K562 (cell line): ENCODE measurements around the gene COQ8B. TPM values are rescaled to one million over a fixed set of nuclear protein-coding genes. Genes with fewer than 3 reads are reported as not detected.

ENCODE experiments used
- ATAC-seq: fragments of 200-7000 bp; cut with Tn5 transposase; 3 replicates; pipeline ENCODE4 v1.9.1; 2020; ENCODE audit warnings: moderate library complexity
- BruUV-seq: library from RNA; stranded (reverse); fragments of 400-500 nt; replicated peaks from 2 replicates; lab custom pipeline; 2021; lab: Mats Ljungman, UMichigan
- CTCF ChIA-PET: fragments of 300-600 bp; formaldehyde crosslinking; extraction: SDS; loops from one replicate; lab custom pipeline; 2021; ENCODE audit warnings: low intra/inter-chr PET ratio; lab: Yijun Ruan, JAX
- POLR2A ChIA-PET: fragments of 300-600, 350-650 bp; sonication (Branson Sonifier 250); formaldehyde crosslinking; extraction: SDS; loops from one replicate; lab custom pipeline; 2021; ENCODE audit warnings: antibody characterized with exemption, inconsistent platforms; lab: Yijun Ruan, JAX
- DNase-seq, 4 experiments: peaks; one replicate each; pipeline versions ENCODE4 v3.0.0 to v3.0.0-alpha.2; 2011 to 2018; ENCODE audit warnings: low spot score in 3 of 4, mixed read lengths in 3 of 4; ENCODE audit errors: extremely low read depth in 1 of 4
- FAIRE-seq: peaks from 2 replicates; lab custom pipeline; 2011; peaks lifted over from hg19 to GRCh38; lab: Jason Lieb, UNC
- H2AFZ ChIP-seq: 2 replicates; pipeline ENCODE4 v1.6.0; 2011; ENCODE audit warnings: low read depth, low read length, control low read depth, inconsistent platforms
- H3K27ac ChIP-seq: fragments of 200-600 bp; 3 replicates; pipeline ENCODE4 v1.8.0; 2011; ENCODE audit warnings: low read depth, mild to moderate bottlenecking, control low read depth, inconsistent platforms, low read length, moderate library complexity, mixed read lengths; ENCODE audit errors: extremely low read depth
- H3K27me3 ChIP-seq, 2 experiments: fragments of 300-600 bp in 1 of 2; 2 replicates in 1 of 2; 3 replicates in 1 of 2; pipeline versions ENCODE4 v1.6.0 to v1.8.0; 2011; ENCODE audit warnings: inconsistent platforms in 2 of 2, low read length in 2 of 2, mild to moderate bottlenecking in 1 of 2, mixed read lengths in 1 of 2, moderate library complexity in 1 of 2; ENCODE audit not compliant: control insufficient read depth in 2 of 2, insufficient read depth in 2 of 2
- H3K36me3 ChIP-seq: fragments of 300-600 bp; 3 replicates; pipeline ENCODE4 v1.8.0; 2011; ENCODE audit warnings: mild to moderate bottlenecking, low read length, inconsistent platforms; ENCODE audit not compliant: control insufficient read depth, insufficient read depth
- H3K4me1 ChIP-seq, 2 experiments: fragments of 200-600 bp in 1 of 2; replicated peaks in 1 of 2; 2 replicates in 1 of 2; 3 replicates in 1 of 2; pipeline versions ENCODE4 v1.5.1 to v1.8.0; 2011; ENCODE audit warnings: inconsistent platforms in 2 of 2, low read length in 2 of 2, mild to moderate bottlenecking in 1 of 2, mixed read lengths in 1 of 2, moderate library complexity in 1 of 2; ENCODE audit not compliant: control insufficient read depth in 2 of 2, insufficient read depth in 2 of 2
- H3K4me2 ChIP-seq: 2 replicates; pipeline ENCODE4 v1.6.1; 2011; ENCODE audit warnings: low read length, control low read depth, inconsistent platforms, mixed read lengths; ENCODE audit not compliant: insufficient read depth
- H3K4me3 ChIP-seq: fragments of 200-600 bp; sonication (generic), shearing (Covaris generic); 2 replicates; pipeline ENCODE4 v1.5.1; 2016; ENCODE audit warnings: control low read depth, inconsistent platforms
- H3K79me2 ChIP-seq: fragments of 200-600 bp; 3 replicates; pipeline ENCODE4 v1.8.0; 2011; ENCODE audit warnings: low read length, inconsistent platforms; ENCODE audit not compliant: control insufficient read depth, insufficient read depth
- H3K9ac ChIP-seq, 2 experiments: 2 replicates each; pipeline versions ENCODE4 v1.6.0 to v1.6.1; 2011; ENCODE audit warnings: low read depth in 2 of 2, low read length in 2 of 2, control low read depth in 1 of 2, inconsistent platforms in 1 of 2, mild to moderate bottlenecking in 1 of 2, mixed read lengths in 1 of 2; ENCODE audit not compliant: insufficient read depth in 1 of 2
- H3K9me1 ChIP-seq: one replicate; pipeline ENCODE4 v1.6.0; 2011; ENCODE audit warnings: inconsistent platforms, mild to moderate bottlenecking, low read length, moderate library complexity; ENCODE audit not compliant: control insufficient read depth, insufficient read depth
- H3K9me3 ChIP-seq: replicated peaks from 2 replicates; pipeline ENCODE4 v1.5.1; 2011; ENCODE audit warnings: low read depth, low read length, inconsistent platforms; ENCODE audit not compliant: control insufficient read depth, insufficient read depth
- H4K20me1 ChIP-seq: replicated peaks from 2 replicates; pipeline ENCODE4 v1.6.1; 2011; ENCODE audit warnings: low read length, inconsistent platforms, mixed read lengths; ENCODE audit not compliant: control insufficient read depth, insufficient read depth
- CBX1 ChIP-seq: sonication (generic); IDR thresholded peaks from 2 replicates; pipeline ENCODE4 v1.6.1; 2016; ENCODE audit warnings: antibody characterized with exemption, low read depth, mild to moderate bottlenecking
- FUS ChIP-seq: fragments of 200-400 bp; formaldehyde crosslinking; optimal IDR thresholded peaks from 2 replicates; pipeline ENCODE3; 2017; ENCODE audit warnings: low read depth, low read length
- ILK ChIP-seq: fragments of 450-650 bp; IDR thresholded peaks from 2 replicates; pipeline ENCODE4 v1.6.1; 2016; ENCODE audit warnings: missing genetic modification characterization, low read depth, mild to moderate bottlenecking, missing compliant biosample characterization, moderate library complexity, borderline replicate concordance
- MCM3 ChIP-seq: fragments of 450-650 bp; IDR thresholded peaks from 2 replicates; pipeline ENCODE4 v1.6.1; 2016
- NEUROD1 ChIP-seq: fragments of 150-350 bp; IDR thresholded peaks from 2 replicates; pipeline ENCODE4 v1.6.1; 2014; ENCODE audit warnings: borderline replicate concordance, low read length, low read depth; ENCODE audit not compliant: partially characterized antibody
- PHTF2 ChIP-seq: fragments of 250-450 bp; sonication (Bioruptor Pico); IDR thresholded peaks from 2 replicates; pipeline ENCODE4 v1.5.0; 2021; ENCODE audit warnings: mild to moderate bottlenecking
- PRMT5 ChIP-seq: sonication (generic); formaldehyde crosslinking; IDR thresholded peaks from 2 replicates; pipeline ENCODE4 v1.5.0; 2020; ENCODE audit warnings: missing genetic modification reagents
- ZNF184 ChIP-seq: sonication (generic); formaldehyde crosslinking; IDR thresholded peaks from 2 replicates; pipeline ENCODE4 v1.5.0; 2020; ENCODE audit warnings: missing genetic modification reagents
- ZNF24 ChIP-seq: fragments of 450-650 bp; IDR thresholded peaks from 2 replicates; pipeline ENCODE4 v1.6.1; 2016
- ZNF586 ChIP-seq: fragments of 450-650 bp; formaldehyde crosslinking; conservative IDR thresholded peaks from 2 replicates; pipeline ENCODE4 v1.4.0; 2020; ENCODE audit warnings: mild to moderate bottlenecking, moderate library complexity
- WGBS: fragments of 100-300 bp; shearing (Covaris generic); methylation state at CpG from one replicate; pipeline ENCODE4 v1.1.6; 2016; ENCODE audit warnings: low coverage, mixed read lengths; ENCODE audit not compliant: insufficient coverage; ENCODE audit errors: missing lambda C conversion rate; 5-methylcytosine and 5-hydroxymethylcytosine counted together
- in situ Hi-C: fragments of 300-500 bp; cut with MboI; formaldehyde crosslinking; loops from 4 replicates; pipeline ENCODE4 v1.15.0; 2018; ENCODE audit warnings: inconsistent platforms, mixed read lengths
- intact Hi-C: fragments of 100-400 bp; cut with micrococcal nuclease; formaldehyde crosslinking; loops from 2 replicates; pipeline ENCODE4 v1.14.2; 2022
- polyA plus RNA-seq, 8 experiments: library from polyadenylated mRNA; depleted of rRNA in 4 of 8; stranded (reverse) in 5 of 8; unstranded in 3 of 8; fragments of >200 nt; fragmentation: Nextera tagmentation in 2 of 8; fragmentation: Illumina TruSeq in 1 of 8; extraction: Ambion mirVana in 2 of 8; extraction: Trizol in 1 of 8; gene quantifications; 2 replicates each; pipeline versions ENCODE4 v1.2.1 to v1.2.3, GENCODE V29; 2011 to 2014; ENCODE audit warnings: inconsistent platforms in 1 of 8, missing spikeins in 1 of 8
- total RNA-seq, 7 experiments: library from RNA; depleted of rRNA in 6 of 7; stranded (reverse); fragments of >200 nt in 6 of 7; fragmentation: Illumina TruSeq in 2 of 7; extraction: Trizol in 2 of 7; gene quantifications; 2 replicates each; pipeline versions ENCODE4 v1.2.1 to v1.2.3, GENCODE V29; 2011 to 2021; ENCODE audit warnings: low replicate concordance in 1 of 7

The COQ8B gene
- total and polyA plus RNA-seq, 9 of the 15 experiments (the other 6 are each of a cell fraction or from before 2014, with no cell fraction given) = 0.41 to 32.3 (median 12.9) TPM

DNA sequence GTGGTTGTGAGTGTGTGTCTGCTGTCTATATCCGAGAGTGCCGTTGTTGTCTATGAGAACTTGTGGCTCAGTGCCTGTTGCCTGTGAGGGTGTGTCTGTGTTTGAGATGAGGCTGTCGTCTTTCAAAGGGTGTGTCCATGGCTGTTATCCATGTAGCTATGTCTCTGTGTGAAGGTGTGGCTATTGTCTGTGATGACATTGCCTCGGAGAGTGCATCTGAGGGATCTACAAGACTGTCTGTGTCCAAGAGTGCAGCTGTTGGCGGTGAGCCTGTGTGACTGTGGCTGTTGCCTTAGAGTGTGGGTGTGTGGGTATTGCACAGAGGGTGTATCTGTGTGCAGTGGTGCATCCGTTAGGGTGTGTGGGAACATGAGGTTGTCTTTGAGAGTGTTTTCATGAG is 31.1 kb downstream of the COQ8B start:
- Histone ChIP-seq H3K4me1 (peaks cover 24 to 38% of the 10 kb centered on the region in 2 experiments; a peak in 4 of 5 replicates), H3K9me3 (no peaks in the 10 kb centered on the region; the same call in 1 of the 2 replicates), H3K9ac (no peak overlapping the region), H3K27me3 (no peaks in the 10 kb centered on the region), H3K27ac (no peak overlapping the region), H3K4me2 (no peak overlapping the region), H3K9me1 (peaks cover 6% of the 10 kb centered on the region), H3K79me2 (peaks cover 33% of the 10 kb centered on the region), H3K36me3 (peaks cover 46% of the 10 kb centered on the region; the same call in 2 of the 3 replicates), H4K20me1 (0 out of 2 replicates have a peak, but pooled peaks cover 4% of the 10 kb centered on the region), H2AFZ (no peak overlapping the region), H3K4me3 (no peak overlapping the region)
- FAIRE-seq (no peak), ATAC-seq (no peak), DNase-seq (no peak)
- ChIA-PET CTCF (no interaction called here), POLR2A (interaction anchor here (0.6 kb wide), 1 partner anchor 1708 kb away, joined by 3 read pairs; no protein-coding TSS in a partner anchor)
- WGBS = 76% methylated on average over 6 of the region's 6 CpGs
- TF ChIP-seq MCM3 = no peak
- TF ChIP-seq ILK (tag) = no peak
- no peak for TF ChIP-seq ZNF184 (CRISPR knock-in tag)
- no peak for TF ChIP-seq NEUROD1
- TF ChIP-seq ZNF24 = no peak
- no peak for TF ChIP-seq PRMT5 (CRISPR knock-in tag)
- TF ChIP-seq PHTF2 (CRISPR knock-in tag) = no peak
- TF ChIP-seq CBX1 = no peak
- TF ChIP-seq ZNF586 (CRISPR knock-in tag) = no peak
- no peak for TF ChIP-seq FUS
- in situ Hi-C loops (no loop called here), intact Hi-C loops (no loop called here)
- no TSS peak for BruUV-seq
